ENCODE results near the gene NUDT14. TPM values are rescaled to one million over a fixed set of nuclear protein-coding genes. Genes with fewer than 3 reads are reported as not detected.

The NUDT14 gene
- total and polyA plus RNA-seq, 2 of the 4 experiments (the other 2 are of a cell fraction), result 5.6 to 9.3 TPM

GRCh38 chr14:105161309-105161708 lies 19.8 kb downstream of the NUDT14 start:
- Histone ChIP-seq H2AK5ac (ENCODE audit: low read depth, low read length) (no peak overlapping the region), H4K91ac (ENCODE audit: insufficient read depth, low read depth, low read length) (no peak overlapping the region), H4K8ac (ENCODE audit: low read depth in 2 of 2, low read length in 2 of 2) (no peak overlapping the region), H3K4me3 (ENCODE audit: insufficient read depth, low read depth, low read length) (no peak overlapping the region), H3K27ac (ENCODE audit: insufficient read depth, low read length) (no peak overlapping the region), H3K56ac (ENCODE audit: extremely low read depth, insufficient read depth, low read length) (no peak overlapping the region), H3K79me1 (ENCODE audit: low read depth in 1 of 2, low read length in 2 of 2) (no peaks in the 10 kb centered on the region), H2BK5ac (ENCODE audit: low read depth, low read length, poor library complexity, severe bottlenecking) (no peak overlapping the region), H3K36me3 (ENCODE audit: control insufficient read depth, insufficient read depth, low read length) (no peaks in the 10 kb centered on the region), H3K4me2 (ENCODE audit: low read depth, low read length) (no peak overlapping the region), H3K27me3 (ENCODE audit: control insufficient read depth, insufficient read depth, low read length) (peaks cover 7% of the 10 kb centered on the region; the same call in 1 of the 2 replicates), H4K20me1 (ENCODE audit: insufficient read depth, low read length) (no peaks in the 10 kb centered on the region), H2BK20ac (ENCODE audit: low read depth, low read length) (no peak overlapping the region), H3K4me1 (ENCODE audit: control insufficient read depth, insufficient read depth, low read length) (no peaks in the 10 kb centered on the region), H4K5ac (ENCODE audit: low read depth, low read length) (no peak overlapping the region), H3K14ac (replicated peaks; ENCODE audit: low read depth, low read length) (no peak overlapping the region), H3K9ac (ENCODE audit: low read depth, low read length) (no peak overlapping the region), H2AK9ac (replicated peaks; ENCODE audit: low read depth, low read length, poor library complexity) (no peak overlapping the region), H3K18ac (ENCODE audit: low read depth, low read length) (no peak overlapping the region), H3K23ac (ENCODE audit: low read depth, low read length) (no peak overlapping the region), H3K9me1 (ENCODE audit: insufficient read depth, low read length) (no peaks in the 10 kb centered on the region), H3K4ac (ENCODE audit: low read depth, low read length) (no peak overlapping the region), H2BK120ac (ENCODE audit: low read depth, low read length) (no peak overlapping the region), H3K9me3 (ENCODE audit: control insufficient read depth, insufficient read depth, low read length) (no peaks in the 10 kb centered on the region), H2BK15ac (ENCODE audit: low read depth, low read length) (no peak overlapping the region), H2AFZ (replicated peaks; ENCODE audit: low read length, poor library complexity) (no peak overlapping the region)
- no peak for TF ChIP-seq CEBPB (IDR thresholded peaks at IDR 0.05; ENCODE audit: low read depth, low read length)
- no peak for TF ChIP-seq POLR2A (IDR thresholded peaks at IDR 0.05; ENCODE audit: low read depth, low read length)
- TF ChIP-seq MXI1 (IDR thresholded peaks at IDR 0.05; ENCODE audit: borderline replicate concordance, low read depth, low read length), result no peak
- TF ChIP-seq USF2 (IDR thresholded peaks at IDR 0.05; ENCODE audit: low read depth, low read length), result no peak
- no peak for TF ChIP-seq CHD1 (IDR thresholded peaks at IDR 0.05; ENCODE audit: low read depth, low read length)
- no peak for TF ChIP-seq SMC3 (IDR thresholded peaks at IDR 0.05; ENCODE audit: low read depth, low read length)
- no peak for TF ChIP-seq ELK1 (IDR thresholded peaks at IDR 0.05; ENCODE audit: borderline replicate concordance, low read depth, low read length)
- TF ChIP-seq FOS (IDR thresholded peaks at IDR 0.05; ENCODE audit: low read depth, low read length), result no peak
- TF ChIP-seq RAD21 (IDR thresholded peaks at IDR 0.05; ENCODE audit: low read length), result no peak
- TF ChIP-seq RFX5 (IDR thresholded peaks at IDR 0.05; ENCODE audit: low read depth, low read length), result no peak
- TF ChIP-seq MAFK (IDR thresholded peaks at IDR 0.05; ENCODE audit: low read depth, low read length), result no peak
- TF ChIP-seq MAZ (IDR thresholded peaks at IDR 0.05; ENCODE audit: borderline replicate concordance, low read depth, low read length), result no peak
- no peak for TF ChIP-seq NFE2L2 (IDR thresholded peaks at IDR 0.05; ENCODE audit: low read depth, low read length)
- TF ChIP-seq RCOR1 (IDR thresholded peaks at IDR 0.05; ENCODE audit: insufficient replicate concordance, low read length), result no peak
- TF ChIP-seq CTCF (conservative IDR thresholded peaks at IDR 0.05; ENCODE audit: low read depth, low read length), result no peak
- no peak for TF ChIP-seq BHLHE40 (IDR thresholded peaks at IDR 0.05; ENCODE audit: low read depth, low read length)
- ChIA-PET POLR2A (ENCODE audit: unreplicated experiment) (no interaction called here), CTCF (no interaction called here)
- in situ Hi-C loops (cut with MboI; ENCODE audit: low sequenced_read_pairs), result no loop called here
- WGBS, 2 experiments (ENCODE audit: extremely low coverage in 2 of 2, insufficient read length in 1 of 2), result 55% methylated on average over 7 of the region's 15 CpGs; no CpG with 5 or more reads in 1 of the 2 experiments
- intact Hi-C loops (cut with micrococcal nuclease), result no loop called here
- ATAC-seq (ENCODE audit: low read depth), result no peak
- dilution Hi-C loops (cut with HindIII; ENCODE audit: low sequenced_read_pairs, unreplicated experiment), result no loop called here
- no TSS peak for BruUV-seq (replicated peaks)
- DNase-seq, result no peak
